NCI-H1417 (cell line): ENCODE data around the gene GNA12.

Experiments
- DNase-seq, 3 experiments: peaks; one replicate each; lab custom pipeline; 2025; lab: John Stamatoyannopoulos, UW

The GNA12 gene

DNA sequence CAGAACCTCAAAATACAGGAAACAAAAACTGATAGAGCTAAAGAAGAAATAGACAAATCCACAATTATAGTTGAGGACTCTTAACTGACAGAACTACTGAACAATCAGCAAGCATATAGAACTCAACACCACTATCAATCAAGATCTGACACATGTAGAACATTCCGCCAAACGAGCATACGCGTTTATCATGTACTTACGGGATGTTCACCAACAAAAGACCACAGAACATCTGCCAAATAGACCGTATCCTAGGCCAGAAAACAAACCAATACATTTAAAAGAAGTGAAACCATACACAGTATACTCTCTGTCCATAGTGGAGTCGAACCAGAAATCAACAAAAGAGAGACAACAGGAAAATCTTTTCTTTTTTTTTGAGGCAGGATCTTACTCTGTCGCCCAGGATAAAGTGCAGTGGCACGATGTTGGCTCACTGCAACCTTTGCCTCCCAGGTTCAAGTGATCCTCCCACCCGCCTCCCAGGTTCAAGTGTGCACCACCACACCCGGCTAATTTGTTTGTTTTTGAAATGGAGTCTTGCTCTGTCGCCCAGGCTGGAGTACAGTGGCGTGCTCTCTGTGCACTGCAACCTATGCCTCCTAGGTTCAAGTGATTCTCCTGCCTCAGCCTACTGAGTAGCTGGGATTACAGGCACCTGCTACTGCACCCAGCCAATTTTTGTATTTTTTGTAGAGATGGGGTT lies 5.1 kb downstream of the GNA12 start:
- peak in 2 of 3 experiments; percentile 12 to 34 for DNase-seq

DNA sequence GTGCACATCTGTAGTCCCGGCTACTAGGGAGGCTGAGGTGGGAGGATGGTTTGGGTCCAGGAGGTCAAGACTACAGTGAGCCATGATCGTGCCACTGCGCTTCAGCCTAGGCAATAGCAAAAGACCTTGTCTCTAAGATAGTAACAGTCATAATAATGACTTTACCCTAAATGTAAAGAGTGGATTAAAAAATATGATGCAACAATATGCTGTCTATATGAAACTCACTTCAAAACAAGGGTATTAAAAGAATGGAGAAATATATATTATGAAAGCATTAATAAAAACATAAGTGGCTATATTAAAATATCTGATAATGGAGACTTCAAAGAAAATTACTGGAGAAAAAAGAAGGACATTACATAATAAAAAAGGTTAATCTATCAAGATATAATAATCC lies 5.7 kb downstream of the GNA12 start:
- no peak for DNase-seq

GRCh38 chr7:2837496-2837895 lies 6.6 kb downstream of the GNA12 start:
- DNase-seq, result no peak

DNA sequence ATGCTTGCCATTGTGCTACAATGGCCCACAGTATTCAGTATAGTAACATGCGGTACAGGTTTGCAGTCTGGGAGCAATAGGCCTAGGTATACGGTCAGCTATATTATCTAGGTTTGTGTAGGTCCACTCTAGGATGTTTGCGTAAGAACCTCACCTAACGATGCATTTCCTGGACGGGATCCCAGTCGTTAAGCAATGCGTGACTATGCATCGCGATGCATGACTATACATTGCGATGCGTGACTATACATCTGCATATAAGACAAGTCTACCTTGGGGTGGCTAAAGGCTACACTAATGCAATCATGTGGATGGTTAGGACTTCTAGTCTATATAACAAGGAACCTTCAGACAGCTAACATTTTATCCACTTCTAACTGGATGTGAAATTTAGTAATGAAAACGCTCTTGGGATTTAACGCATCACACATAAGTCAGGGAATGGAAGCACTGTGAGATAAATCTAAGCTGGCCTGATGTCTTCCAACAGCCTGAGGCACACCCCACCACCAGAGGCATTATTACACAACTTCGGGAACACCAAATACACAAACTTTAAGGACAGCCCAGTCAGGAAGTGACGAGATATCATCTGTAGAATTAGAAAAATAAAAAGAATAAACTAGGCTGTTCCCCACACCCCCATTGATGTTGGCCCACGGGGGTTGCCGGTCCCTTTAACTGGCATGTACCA lies 9.2 kb downstream of the GNA12 start:
- DNase-seq, result peak in 1 of 3 experiments; percentile 11

GRCh38 chr7:2833083-2833910 lies 10.8 kb downstream of the GNA12 start:
- DNase-seq, result peak in 2 of 3 experiments; percentile 9 to 42

DNA sequence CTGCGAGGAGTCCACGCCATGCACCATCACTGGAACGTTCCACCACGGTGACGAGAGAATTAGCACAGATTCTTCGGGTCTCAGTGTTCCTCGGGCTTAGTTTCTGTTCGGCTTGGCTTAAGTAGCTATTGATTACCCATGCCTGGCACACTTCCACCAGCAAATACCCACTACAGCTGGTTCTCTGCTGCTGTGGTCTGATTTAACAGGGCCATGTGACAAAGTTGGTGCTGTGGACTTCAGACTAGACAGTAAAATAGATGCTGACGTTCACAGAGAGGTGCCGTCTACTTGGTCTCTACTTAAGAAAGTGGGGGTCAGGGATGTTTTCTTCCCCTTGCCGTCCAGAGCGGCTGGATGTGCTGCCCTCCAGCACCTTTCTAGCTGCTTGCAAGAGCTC lies 11.6 kb downstream of the GNA12 start:
- no peak for DNase-seq

GRCh38 chr7:2830609-2831376 lies 13.3 kb downstream of the GNA12 start:
- no peak for DNase-seq

GRCh38 chr7:2829040-2829439 lies 15.1 kb downstream of the GNA12 start:
- no peak for DNase-seq

GRCh38 chr7:2826771-2827170 lies 17.3 kb downstream of the GNA12 start:
- DNase-seq, result no peak

GRCh38 chr7:2825559-2826227 lies 18.4 kb downstream of the GNA12 start:
- DNase-seq, result no peak

DNA sequence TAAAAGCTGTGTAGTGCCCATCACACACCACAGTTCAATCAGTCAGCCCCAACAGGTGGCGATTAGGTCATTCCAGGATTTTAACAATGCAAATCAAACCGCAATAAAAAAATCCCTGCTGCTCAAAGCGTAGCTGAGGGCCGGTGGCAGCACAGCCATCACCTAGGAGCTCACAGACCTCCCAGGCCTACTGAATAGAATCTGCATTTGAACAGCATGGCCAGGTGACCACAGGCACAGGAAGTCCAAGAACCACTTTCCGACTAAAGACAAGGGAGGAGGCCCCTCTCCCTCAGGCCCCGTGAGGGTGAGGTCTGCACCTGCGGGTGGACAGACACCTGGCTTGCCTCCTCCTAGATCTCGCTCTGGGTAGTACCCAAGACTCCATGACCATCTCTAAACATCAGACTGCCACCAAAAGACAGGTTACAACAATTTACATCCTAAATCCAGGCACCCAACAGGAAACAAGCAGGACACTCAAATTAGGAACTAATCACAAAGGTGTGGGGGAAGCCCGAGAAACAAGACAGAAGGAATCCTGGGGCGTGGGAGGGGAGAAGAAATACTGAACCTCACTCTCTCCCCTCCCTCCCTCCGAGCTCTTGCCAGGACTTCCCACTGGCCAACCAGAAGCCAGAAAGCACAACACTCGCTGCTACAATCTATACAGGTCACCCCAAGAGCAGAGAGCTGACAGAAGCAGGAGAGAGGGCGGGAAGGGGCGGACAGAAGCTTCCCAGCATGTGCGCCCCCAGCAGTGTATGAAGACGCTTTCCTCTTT lies 19.2 kb downstream of the GNA12 start:
- DNase-seq, result peak in 2 of 3 experiments; percentile 68 to 89

GRCh38 chr7:2824026-2824677 lies 20.0 kb downstream of the GNA12 start:
- peak in 1 of 3 experiments; percentile 38 for DNase-seq

GRCh38 chr7:2823130-2823529 lies 21.0 kb downstream of the GNA12 start:
- peak in 1 of 3 experiments; percentile 63 for DNase-seq

GRCh38 chr7:2821842-2822507 lies 22.1 kb downstream of the GNA12 start:
- no peak for DNase-seq

DNA sequence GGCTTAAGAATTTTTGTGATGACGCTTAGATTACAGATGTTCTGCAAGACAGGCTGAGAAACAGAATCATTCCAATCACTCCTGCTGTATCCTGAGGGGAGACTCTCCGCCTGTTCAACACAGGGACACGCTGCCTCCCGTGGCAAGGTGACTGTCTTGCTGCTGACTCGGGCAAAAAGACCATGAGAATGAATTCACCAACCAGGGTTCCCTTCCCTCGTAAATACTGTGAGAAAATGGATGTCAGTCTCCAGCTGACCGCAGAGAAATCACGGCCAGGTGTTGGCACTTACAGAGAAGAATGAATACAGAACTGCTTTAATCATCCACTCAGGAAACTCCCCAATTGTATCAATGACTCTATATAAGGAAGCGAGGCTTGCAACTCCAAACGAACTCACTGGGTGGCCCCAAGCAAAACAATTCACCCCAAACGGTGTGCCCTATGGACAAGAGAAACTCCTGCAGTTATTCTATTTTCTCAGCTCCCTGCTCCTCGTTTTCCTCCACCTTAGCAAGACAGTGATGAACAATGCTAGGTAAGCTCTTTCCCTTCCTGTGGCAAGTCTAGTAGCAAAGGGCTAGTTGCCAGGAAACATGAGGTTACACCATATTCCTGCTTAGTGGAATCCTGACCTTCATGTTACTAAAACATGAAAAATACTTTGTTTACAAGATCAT lies 22.8 kb downstream of the GNA12 start:
- DNase-seq, result peak; percentile 77 to 96 (median 80)

DNA sequence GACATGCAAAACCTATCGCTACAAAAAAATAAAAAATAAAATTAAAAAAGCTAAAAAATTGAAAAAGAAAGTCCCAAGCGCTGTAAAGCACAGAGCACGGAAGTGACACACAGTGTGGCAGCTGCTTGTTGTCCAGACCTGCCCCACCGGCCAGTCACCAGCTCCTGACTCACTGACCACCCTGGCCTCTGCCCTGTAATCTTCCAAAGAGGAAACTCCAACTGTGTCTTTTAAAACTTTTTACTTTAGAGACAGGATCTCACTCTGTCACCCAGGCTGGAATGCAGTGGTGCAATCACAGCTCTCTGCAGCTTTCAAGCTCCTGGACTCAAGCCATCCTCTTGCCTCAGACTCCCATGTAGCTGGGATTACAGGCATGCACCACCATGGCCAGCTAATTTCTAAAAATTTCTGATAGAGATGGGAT lies 23.6 kb downstream of the GNA12 start:
- DNase-seq, result no peak

GRCh38 chr7:2819954-2820397 lies 24.1 kb downstream of the GNA12 start:
- DNase-seq, result no peak

DNA sequence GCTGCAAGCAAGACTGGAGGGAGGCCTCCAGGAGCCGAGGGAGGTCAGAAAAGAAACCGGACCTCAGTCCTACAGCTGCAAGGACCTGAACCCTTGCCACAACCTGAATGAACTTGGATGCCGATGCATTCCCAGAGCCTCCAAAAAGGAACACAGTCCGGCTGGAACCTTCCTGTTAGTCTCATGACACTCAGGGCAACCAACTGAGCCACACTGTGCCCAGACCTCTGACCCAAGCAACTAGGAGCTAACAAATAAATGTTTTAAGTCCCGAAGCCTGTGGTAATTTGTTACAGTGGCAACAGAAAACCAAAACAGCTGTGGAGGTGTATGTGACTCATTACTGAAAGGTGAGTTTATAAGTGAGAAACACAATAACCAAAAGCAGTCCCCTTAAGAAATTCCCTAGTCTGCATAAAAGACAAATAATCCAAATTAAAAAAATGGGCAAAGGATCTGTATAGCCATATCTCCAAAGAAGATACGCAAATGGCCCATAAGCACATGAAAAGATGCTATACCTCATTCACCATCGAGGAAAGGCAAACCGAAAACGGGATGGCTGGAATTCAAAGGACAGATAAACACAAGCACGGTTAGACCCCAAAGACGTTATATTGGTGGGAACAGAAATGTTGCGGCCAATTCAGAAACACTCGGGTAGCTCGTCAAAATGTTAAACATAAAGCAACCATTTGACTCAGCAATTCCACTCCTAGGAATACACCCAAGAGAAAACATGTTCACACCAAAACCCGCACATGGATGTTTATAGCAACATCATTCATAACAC lies 24.8 kb downstream of the GNA12 start:
- DNase-seq, result no peak
